GM19328 (cell line): ENCODE measurements around the gene CTSW.

ENCODE experiments used
- ATAC-seq: cut with Tn5 transposase; IDR thresholded peaks from one replicate; pipeline ENCODE4 v1.9.1; 2021; ENCODE audit warnings: mild to moderate bottlenecking, moderate library complexity; ENCODE audit not compliant: unreplicated experiment

CTSW gene

GRCh38 chr11:65854852-65855837 lies 24.5 kb upstream of the CTSW start:
- ATAC-seq: no peak

- ATAC-seq: no peak
These were observed 23.7 kb upstream of the CTSW start for GRCh38 chr11:65855927-65856363.

- ATAC-seq: no peak
These were observed 22.7 kb upstream of the CTSW start for GRCh38 chr11:65856689-65857499.

- no peak for ATAC-seq
These were observed 22.2 kb upstream of the CTSW start for GRCh38 chr11:65857500-65857852.

- peak; percentile 37 for ATAC-seq
These were observed 21.6 kb upstream of the CTSW start, which contains the start of gene CFL1 for GRCh38 chr11:65857853-65858680. Gene CFL1, minus strand, starts transcription at chr11:65858180. Its CDS starts 81 bp downstream, at chr11:65858099.

GRCh38 chr11:65858681-65859087 lies 21.0 kb upstream of the CTSW start:
- ATAC-seq: no peak

- ATAC-seq: peak; percentile 54
These were observed 20.4 kb upstream of the CTSW start for GRCh38 chr11:65859095-65859811.

- ATAC-seq: no peak
These were observed 19.8 kb upstream of the CTSW start for GRCh38 chr11:65859812-65860277.

- ATAC-seq: no peak
These were observed 19.1 kb upstream of the CTSW start, which contains the start of gene MUS81 for GRCh38 chr11:65860278-65861164. Gene MUS81, plus strand, starts transcription at chr11:65860433. Its CDS starts 321 bp downstream, at chr11:65860754.

GRCh38 chr11:65861165-65861505 lies 18.5 kb upstream of the CTSW start:
- ATAC-seq: no peak

- ATAC-seq: no peak
These were observed 18.0 kb upstream of the CTSW start for GRCh38 chr11:65861533-65862183.

GRCh38 chr11:65862191-65862735 lies 17.4 kb upstream of the CTSW start:
- ATAC-seq: no peak

- ATAC-seq: no peak
These were observed 16.4 kb upstream of the CTSW start for GRCh38 chr11:65862941-65863888.

GRCh38 chr11:65863889-65864705 lies 15.5 kb upstream of the CTSW start:
- ATAC-seq: no peak

GRCh38 chr11:65864706-65865471 lies 14.7 kb upstream of the CTSW start:
- ATAC-seq: no peak
